Rectal smooth muscle tissue (tissue), 1 donor: ENCODE data around the gene HEPN1.
A peak's percentile ranks its signal among the peaks of the same experiment; 100 is the strongest.

Source experiments
- H3K27ac ChIP-seq: one replicate; pipeline ENCODE4 v1.7.0; 2013; ENCODE audit warnings: low read depth, low read length, inconsistent platforms
- H3K27me3 ChIP-seq: one replicate; pipeline ENCODE4 v1.7.0; 2013; ENCODE audit warnings: low read length; ENCODE audit not compliant: control insufficient read depth, insufficient read depth
- H3K36me3 ChIP-seq: one replicate; pipeline ENCODE4 v1.7.0; 2013; ENCODE audit warnings: low read length; ENCODE audit not compliant: control insufficient read depth, insufficient read depth
- H3K4me1 ChIP-seq: one replicate; pipeline ENCODE4 v1.7.0; 2013; ENCODE audit warnings: low read length; ENCODE audit not compliant: control insufficient read depth, insufficient read depth
- H3K4me3 ChIP-seq: one replicate; pipeline ENCODE4 v1.7.0; 2013; ENCODE audit warnings: low read length
- H3K9ac ChIP-seq: one replicate; pipeline ENCODE4 v1.7.0; 2013; ENCODE audit warnings: low read length

HEPN1 gene

GRCh38 chr11:124897674-124898262 is 21.3 kb upstream of the HEPN1 start, which contains the start of gene ROBO4:
Gene ROBO4 (minus strand): TSS chr11:124897865. CDS start chr11:124897795, 70 bp downstream.
- no peak within 1 kb of the TSS for H3K9ac ChIP-seq
- peak within 1 kb of the TSS; percentile 57 for H3K27ac ChIP-seq
- H3K4me3 ChIP-seq = peak within 1 kb of the TSS; percentile 24
- H3K4me1 ChIP-seq = peaks cover 2% of the 10 kb centered on the region
- H3K36me3 ChIP-seq = no peaks in the 10 kb centered on the region
- no peaks in the 10 kb centered on the region for H3K27me3 ChIP-seq

- Histone ChIP-seq H3K9ac (no peak overlapping the region), H3K27ac (peak overlapping the region; percentile 57)
Observed at GRCh38 chr11:124898263-124898680, 20.8 kb upstream of the HEPN1 start.

GRCh38 chr11:124898711-124899110 is 20.3 kb upstream of the HEPN1 start:
- Histone ChIP-seq H3K4me3 (no peak overlapping the region), H3K27me3 (no peaks in the 10 kb centered on the region), H3K27ac (peak overlapping the region; percentile 57), H3K4me1 (peaks cover 2% of the 10 kb centered on the region), H3K36me3 (no peaks in the 10 kb centered on the region), H3K9ac (no peak overlapping the region)

More at GRCh38 chr11:124898263-124898680, 20.8 kb upstream of the HEPN1 start:
- Histone ChIP-seq H3K4me1 (peaks cover 2% of the 10 kb centered on the region), H3K27me3 (no peaks in the 10 kb centered on the region), H3K36me3 (no peaks in the 10 kb centered on the region), H3K4me3 (no peak overlapping the region)

- Histone ChIP-seq H3K9ac (no peak overlapping the region), H3K36me3 (no peaks in the 10 kb centered on the region), H3K4me3 (no peak overlapping the region), H3K27ac (peak overlapping the region; percentile 57), H3K27me3 (no peaks in the 10 kb centered on the region), H3K4me1 (peaks cover 2% of the 10 kb centered on the region)
Observed at GRCh38 chr11:124899383-124900145, 19.5 kb upstream of the HEPN1 start.

- no peak overlapping the region for H3K27ac ChIP-seq
- no peak overlapping the region for H3K9ac ChIP-seq
Observed at GRCh38 chr11:124900464-124900863, 18.6 kb upstream of the HEPN1 start.

GRCh38 chr11:124902616-124903015 is 16.4 kb upstream of the HEPN1 start:
- Histone ChIP-seq H3K27me3 (no peaks in the 10 kb centered on the region), H3K4me1 (peaks cover 2% of the 10 kb centered on the region), H3K36me3 (no peaks in the 10 kb centered on the region), H3K4me3 (no peak overlapping the region), H3K9ac (no peak overlapping the region), H3K27ac (no peak overlapping the region)

More at GRCh38 chr11:124900464-124900863, 18.6 kb upstream of the HEPN1 start:
- Histone ChIP-seq H3K36me3 (no peaks in the 10 kb centered on the region), H3K4me3 (no peak overlapping the region), H3K27me3 (no peaks in the 10 kb centered on the region), H3K4me1 (peaks cover 2% of the 10 kb centered on the region)

- H3K27me3 ChIP-seq = no peaks in the 10 kb centered on the region
- H3K4me3 ChIP-seq = no peak overlapping the region
- no peak overlapping the region for H3K9ac ChIP-seq
- H3K27ac ChIP-seq = no peak overlapping the region
- H3K36me3 ChIP-seq = no peaks in the 10 kb centered on the region
- peaks cover 2% of the 10 kb centered on the region for H3K4me1 ChIP-seq
Observed at GRCh38 chr11:124915541-124916369, 3.3 kb upstream of the HEPN1 start.

GRCh38 chr11:124916370-124916710 is 2.7 kb upstream of the HEPN1 start:
- Histone ChIP-seq H3K27ac (no peak overlapping the region), H3K27me3 (no peaks in the 10 kb centered on the region)

GRCh38 chr11:124917115-124917637 is 1.9 kb upstream of the HEPN1 start:
- Histone ChIP-seq H3K4me3 (no peak overlapping the region), H3K4me1 (peaks cover 2% of the 10 kb centered on the region), H3K36me3 (no peaks in the 10 kb centered on the region), H3K9ac (no peak overlapping the region), H3K27me3 (no peaks in the 10 kb centered on the region), H3K27ac (no peak overlapping the region)

More at GRCh38 chr11:124916370-124916710, 2.7 kb upstream of the HEPN1 start:
- no peak overlapping the region for H3K4me3 ChIP-seq
- H3K4me1 ChIP-seq = peaks cover 2% of the 10 kb centered on the region
- H3K9ac ChIP-seq = no peak overlapping the region
- H3K36me3 ChIP-seq = no peaks in the 10 kb centered on the region

GRCh38 chr11:124919898-124920297 is 848 bp downstream of the HEPN1 start:
- peaks cover 2% of the 10 kb centered on the region for H3K27me3 ChIP-seq
- no peak overlapping the region for H3K27ac ChIP-seq
- H3K36me3 ChIP-seq = no peaks in the 10 kb centered on the region
- no peak overlapping the region for H3K9ac ChIP-seq
- no peak overlapping the region for H3K4me3 ChIP-seq
- H3K4me1 ChIP-seq = peaks cover 2% of the 10 kb centered on the region

- Histone ChIP-seq H3K4me3 (peak overlapping the region; percentile 51), H3K27me3 (peaks cover 2% of the 10 kb centered on the region), H3K9ac (no peak overlapping the region), H3K27ac (no peak overlapping the region), H3K4me1 (peaks cover 2% of the 10 kb centered on the region), H3K36me3 (no peaks in the 10 kb centered on the region)
Observed at GRCh38 chr11:124920356-124920755, 1.3 kb downstream of the HEPN1 start.
